ENCODE results near the gene GAGE10.

DNA sequence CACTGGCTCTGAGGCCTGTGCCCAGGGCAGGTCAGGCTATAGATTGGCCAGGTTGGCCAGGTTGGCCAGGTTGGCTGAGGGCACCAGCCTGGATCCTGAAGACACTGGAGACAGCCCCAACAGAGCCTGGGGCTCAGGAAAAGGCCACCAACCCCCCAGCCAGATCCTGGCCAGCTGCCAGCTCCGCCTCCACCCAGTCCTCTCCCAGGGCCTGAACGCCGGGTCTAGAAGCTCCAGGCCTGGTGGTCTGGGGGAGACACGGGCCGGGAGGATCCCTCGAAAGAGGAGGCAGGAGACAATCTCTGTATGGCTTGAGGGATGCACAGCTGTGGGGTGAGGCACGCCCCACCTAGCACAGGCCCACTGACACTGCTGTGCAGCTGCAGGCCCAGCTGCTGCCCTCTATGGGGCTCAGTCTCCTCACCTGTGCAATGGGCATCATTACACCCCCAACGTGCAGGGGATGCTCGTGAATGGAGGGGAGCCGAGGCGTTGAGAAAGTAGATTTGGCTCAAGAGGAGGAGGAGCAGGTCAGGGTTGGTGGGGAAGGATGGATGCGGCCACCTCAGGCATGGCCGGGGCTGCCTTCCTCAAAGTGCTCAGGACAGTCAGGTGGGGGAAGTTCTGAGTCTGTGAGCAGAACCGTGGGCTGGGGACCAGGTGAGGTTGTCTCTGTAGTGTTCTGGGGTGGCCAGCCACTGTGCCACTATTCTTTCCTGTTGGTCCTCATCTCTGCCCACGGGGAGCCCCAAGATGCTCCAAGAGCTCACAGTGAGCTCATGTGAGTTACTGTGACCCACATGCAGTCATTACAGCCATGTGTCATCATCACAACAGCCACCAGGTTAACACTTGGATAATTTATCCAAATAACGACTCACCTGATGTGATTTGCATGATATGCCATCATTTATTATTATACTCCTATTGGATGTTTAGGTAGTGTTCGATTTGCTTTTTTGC, 10.8 kb upstream of the GAGE10 start:
- TF ChIP-seq, protein P1, sequence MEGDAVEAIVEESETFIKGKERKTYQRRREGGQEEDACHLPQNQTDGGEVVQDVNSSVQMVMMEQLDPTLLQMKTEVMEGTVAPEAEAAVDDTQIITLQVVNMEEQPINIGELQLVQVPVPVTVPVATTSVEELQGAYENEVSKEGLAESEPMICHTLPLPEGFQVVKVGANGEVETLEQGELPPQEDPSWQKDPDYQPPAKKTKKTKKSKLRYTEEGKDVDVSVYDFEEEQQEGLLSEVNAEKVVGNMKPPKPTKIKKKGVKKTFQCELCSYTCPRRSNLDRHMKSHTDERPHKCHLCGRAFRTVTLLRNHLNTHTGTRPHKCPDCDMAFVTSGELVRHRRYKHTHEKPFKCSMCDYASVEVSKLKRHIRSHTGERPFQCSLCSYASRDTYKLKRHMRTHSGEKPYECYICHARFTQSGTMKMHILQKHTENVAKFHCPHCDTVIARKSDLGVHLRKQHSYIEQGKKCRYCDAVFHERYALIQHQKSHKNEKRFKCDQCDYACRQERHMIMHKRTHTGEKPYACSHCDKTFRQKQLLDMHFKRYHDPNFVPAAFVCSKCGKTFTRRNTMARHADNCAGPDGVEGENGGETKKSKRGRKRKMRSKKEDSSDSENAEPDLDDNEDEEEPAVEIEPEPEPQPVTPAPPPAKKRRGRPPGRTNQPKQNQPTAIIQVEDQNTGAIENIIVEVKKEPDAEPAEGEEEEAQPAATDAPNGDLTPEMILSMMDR (IDR thresholded peaks at IDR 0.05): no peak
- no peak for TF ChIP-seq EZH2 (IDR thresholded peaks at IDR 0.05; ENCODE audit: borderline replicate concordance, insufficient read depth, low read depth, low read length, poor library complexity, severe bottlenecking)

Data from B cell (primary cell).